Measurements from ENCODE around the gene HIVEP3.
"Not testable (repeated sequence)": the region's sequence is repeated elsewhere in the genome, so short reads cannot be mapped to it uniquely, and the experiment has no call there.

Gene HIVEP3

GRCh38 chr1:41927118-41927517 lies 8.4 kb upstream of the HIVEP3 start:
- H2BK120ac ChIP-seq (ENCODE audit: low read depth, low read length): no peak overlapping the region
- H2AK5ac ChIP-seq (ENCODE audit: low read depth, low read length): no peak overlapping the region
- no peaks in the 10 kb centered on the region for H3K79me1 ChIP-seq (ENCODE audit: low read depth, low read length)
- H4K91ac ChIP-seq (ENCODE audit: low read depth, low read length, poor library complexity): no peak overlapping the region
- H3K36me3 ChIP-seq (replicated peaks in 1 of 2; ENCODE audit: control insufficient read depth in 2 of 2, insufficient read depth in 2 of 2, low read length in 2 of 2): no peaks in the 10 kb centered on the region
- H2AFZ ChIP-seq (ENCODE audit: low read length): no peak overlapping the region
- no peak overlapping the region for H3K27ac ChIP-seq (replicated peaks; ENCODE audit: low read length)
- no peak overlapping the region for H4K8ac ChIP-seq (ENCODE audit: low read depth, low read length)
- no peak overlapping the region for H2BK15ac ChIP-seq (ENCODE audit: low read length)
- no peak overlapping the region for H3K23ac ChIP-seq (ENCODE audit: low read depth, low read length, poor library complexity)
- H3K9me3 ChIP-seq (replicated peaks in 1 of 2; ENCODE audit: control insufficient read depth in 2 of 2, insufficient read depth in 1 of 2, low read depth in 1 of 2, low read length in 2 of 2): peaks cover 0 to 1% of the 10 kb centered on the region in 2 donors
- H3K4me2 ChIP-seq (ENCODE audit: insufficient read depth, low read length, poor library complexity, severe bottlenecking): no peak overlapping the region
- H2BK12ac ChIP-seq (ENCODE audit: low read length): no peak overlapping the region
- H3K4ac ChIP-seq (ENCODE audit: low read length): no peak overlapping the region
- no peak overlapping the region for H3K14ac ChIP-seq (ENCODE audit: low read length)
- no peak for DNase-seq (ENCODE audit: low spot score)
- H3K18ac ChIP-seq (ENCODE audit: low read length): no peak overlapping the region
- H2BK5ac ChIP-seq (ENCODE audit: low read length): no peak overlapping the region
- no peaks in the 10 kb centered on the region for H3K27me3 ChIP-seq (ENCODE audit: control insufficient read depth in 3 of 3, insufficient read depth in 3 of 3, low read depth in 1 of 3, low read length in 3 of 3)
- no peaks in the 10 kb centered on the region for H3K4me1 ChIP-seq (ENCODE audit: control insufficient read depth in 2 of 2, insufficient read depth in 1 of 2, low read depth in 1 of 2, low read length in 2 of 2)
- H3K9ac ChIP-seq (ENCODE audit: low read depth, low read length, poor library complexity): no peak overlapping the region
- no peak overlapping the region for H3K4me3 ChIP-seq (ENCODE audit: low read length in 2 of 2)

GRCh38 chr1:41925712-41926111 lies 7.0 kb upstream of the HIVEP3 start:
- H3K4me3 ChIP-seq (ENCODE audit: low read length in 2 of 2): no peak overlapping the region
- H3K36me3 ChIP-seq (replicated peaks in 1 of 2; ENCODE audit: control insufficient read depth in 2 of 2, insufficient read depth in 2 of 2, low read length in 2 of 2): no peaks in the 10 kb centered on the region
- no peak overlapping the region for H3K9ac ChIP-seq (ENCODE audit: low read depth, low read length, poor library complexity)
- no peak overlapping the region for H2AFZ ChIP-seq (ENCODE audit: low read length)
- H3K4ac ChIP-seq (ENCODE audit: low read length): no peak overlapping the region
- no peak overlapping the region for H3K14ac ChIP-seq (ENCODE audit: low read length)
- H3K9me3 ChIP-seq (replicated peaks in 1 of 2; ENCODE audit: control insufficient read depth in 2 of 2, insufficient read depth in 1 of 2, low read depth in 1 of 2, low read length in 2 of 2): peaks cover 0 to 1% of the 10 kb centered on the region in 2 donors
- H3K4me1 ChIP-seq (ENCODE audit: control insufficient read depth in 2 of 2, insufficient read depth in 1 of 2, low read depth in 1 of 2, low read length in 2 of 2): no peaks in the 10 kb centered on the region
- no peak overlapping the region for H2BK120ac ChIP-seq (ENCODE audit: low read depth, low read length)
- no peak overlapping the region for H2AK5ac ChIP-seq (ENCODE audit: low read depth, low read length)
- H3K23ac ChIP-seq (ENCODE audit: low read depth, low read length, poor library complexity): no peak overlapping the region
- no peak for DNase-seq (ENCODE audit: low spot score)
- H3K4me2 ChIP-seq (ENCODE audit: insufficient read depth, low read length, poor library complexity, severe bottlenecking): no peak overlapping the region
- no peak overlapping the region for H2BK12ac ChIP-seq (ENCODE audit: low read length)
- no peak overlapping the region for H4K91ac ChIP-seq (ENCODE audit: low read depth, low read length, poor library complexity)
- no peak overlapping the region for H3K27ac ChIP-seq (replicated peaks; ENCODE audit: low read length)
- no peak overlapping the region for H4K8ac ChIP-seq (ENCODE audit: low read depth, low read length)
- H3K18ac ChIP-seq (ENCODE audit: low read length): no peak overlapping the region
- H3K27me3 ChIP-seq (ENCODE audit: control insufficient read depth in 3 of 3, insufficient read depth in 3 of 3, low read depth in 1 of 3, low read length in 3 of 3): no peaks in the 10 kb centered on the region
- H2BK15ac ChIP-seq (ENCODE audit: low read length): no peak overlapping the region
- no peaks in the 10 kb centered on the region for H3K79me1 ChIP-seq (ENCODE audit: low read depth, low read length)
- WGBS, 2 donors (ENCODE audit: extremely low coverage in 2 of 2, insufficient read length in 2 of 2, insufficient replicate concordance in 1 of 2): no CpG with 5 or more reads among the region's 1 CpG
- H2BK5ac ChIP-seq (ENCODE audit: low read length): no peak overlapping the region

- no peak overlapping the region for H3K23ac ChIP-seq (ENCODE audit: low read depth, low read length, poor library complexity)
- DNase-seq (ENCODE audit: low spot score): no peak
Observed at GRCh38 chr1:41924911-41925310, 6.2 kb upstream of the HIVEP3 start.

GRCh38 chr1:41921271-41921670 lies 2.5 kb upstream of the HIVEP3 start:
- not testable (repeated sequence) for H4K8ac ChIP-seq (ENCODE audit: low read depth, low read length); H3K27ac ChIP-seq (replicated peaks; ENCODE audit: low read length); H2BK12ac ChIP-seq (ENCODE audit: low read length); H2BK5ac ChIP-seq (ENCODE audit: low read length); H3K36me3 ChIP-seq (replicated peaks in 1 of 2; ENCODE audit: control insufficient read depth in 2 of 2, insufficient read depth in 2 of 2, low read length in 2 of 2); DNase-seq (ENCODE audit: low spot score); H3K23ac ChIP-seq (ENCODE audit: low read depth, low read length, poor library complexity); H2BK15ac ChIP-seq (ENCODE audit: low read length); H2AFZ ChIP-seq (ENCODE audit: low read length); H3K4me3 ChIP-seq (ENCODE audit: low read length in 2 of 2); H3K9me3 ChIP-seq (replicated peaks in 1 of 2; ENCODE audit: control insufficient read depth in 2 of 2, insufficient read depth in 1 of 2, low read depth in 1 of 2, low read length in 2 of 2); H3K9ac ChIP-seq (ENCODE audit: low read depth, low read length, poor library complexity); H3K14ac ChIP-seq (ENCODE audit: low read length); H4K91ac ChIP-seq (ENCODE audit: low read depth, low read length, poor library complexity); H2AK5ac ChIP-seq (ENCODE audit: low read depth, low read length); H3K79me1 ChIP-seq (ENCODE audit: low read depth, low read length); H3K18ac ChIP-seq (ENCODE audit: low read length); H3K4me2 ChIP-seq (ENCODE audit: insufficient read depth, low read length, poor library complexity, severe bottlenecking); H2BK120ac ChIP-seq (ENCODE audit: low read depth, low read length); H3K4ac ChIP-seq (ENCODE audit: low read length)
- WGBS, 2 donors (ENCODE audit: extremely low coverage in 2 of 2, insufficient read length in 2 of 2, insufficient replicate concordance in 1 of 2): no CpG with 5 or more reads among the region's 2 CpGs
- H3K4me1 ChIP-seq (ENCODE audit: control insufficient read depth in 2 of 2, insufficient read depth in 1 of 2, low read depth in 1 of 2, low read length in 2 of 2): peaks cover 14 to 26% of the 10 kb centered on the region in 2 donors
- peaks cover 0 to 21% (median 1%) of the 10 kb centered on the region in 3 experiments for H3K27me3 ChIP-seq (ENCODE audit: control insufficient read depth in 3 of 3, insufficient read depth in 3 of 3, low read depth in 1 of 3, low read length in 3 of 3)

More at GRCh38 chr1:41924911-41925310, 6.2 kb upstream of the HIVEP3 start:
- Histone ChIP-seq H3K4me2 (ENCODE audit: insufficient read depth, low read length, poor library complexity, severe bottlenecking) (no peak overlapping the region), H2BK15ac (ENCODE audit: low read length) (no peak overlapping the region), H2BK120ac (ENCODE audit: low read depth, low read length) (no peak overlapping the region), H3K27ac (replicated peaks; ENCODE audit: low read length) (no peak overlapping the region), H3K14ac (ENCODE audit: low read length) (no peak overlapping the region), H2AK5ac (ENCODE audit: low read depth, low read length) (no peak overlapping the region), H2AFZ (ENCODE audit: low read length) (no peak overlapping the region), H3K9me3 (replicated peaks in 1 of 2; ENCODE audit: control insufficient read depth in 2 of 2, insufficient read depth in 1 of 2, low read depth in 1 of 2, low read length in 2 of 2) (peaks cover 0 to 1% of the 10 kb centered on the region in 2 donors), H2BK12ac (ENCODE audit: low read length) (no peak overlapping the region), H3K36me3 (replicated peaks in 1 of 2; ENCODE audit: control insufficient read depth in 2 of 2, insufficient read depth in 2 of 2, low read length in 2 of 2) (no peaks in the 10 kb centered on the region), H3K4ac (ENCODE audit: low read length) (no peak overlapping the region), H3K27me3 (ENCODE audit: control insufficient read depth in 3 of 3, insufficient read depth in 3 of 3, low read depth in 1 of 3, low read length in 3 of 3) (no peaks in the 10 kb centered on the region), H2BK5ac (ENCODE audit: low read length) (no peak overlapping the region), H3K79me1 (ENCODE audit: low read depth, low read length) (no peaks in the 10 kb centered on the region), H4K91ac (ENCODE audit: low read depth, low read length, poor library complexity) (no peak overlapping the region), H3K4me3 (ENCODE audit: low read length in 2 of 2) (no peak overlapping the region), H4K8ac (ENCODE audit: low read depth, low read length) (no peak overlapping the region), H3K9ac (ENCODE audit: low read depth, low read length, poor library complexity) (no peak overlapping the region), H3K18ac (ENCODE audit: low read length) (no peak overlapping the region), H3K4me1 (ENCODE audit: control insufficient read depth in 2 of 2, insufficient read depth in 1 of 2, low read depth in 1 of 2, low read length in 2 of 2) (peaks cover 3 to 6% of the 10 kb centered on the region in 2 donors)
- WGBS, 2 donors (ENCODE audit: extremely low coverage in 2 of 2, insufficient read length in 2 of 2, insufficient replicate concordance in 1 of 2): no CpG with 5 or more reads among the region's 2 CpGs
